ENCODE data around the gene ROBO1.

ROBO1 gene

DNA sequence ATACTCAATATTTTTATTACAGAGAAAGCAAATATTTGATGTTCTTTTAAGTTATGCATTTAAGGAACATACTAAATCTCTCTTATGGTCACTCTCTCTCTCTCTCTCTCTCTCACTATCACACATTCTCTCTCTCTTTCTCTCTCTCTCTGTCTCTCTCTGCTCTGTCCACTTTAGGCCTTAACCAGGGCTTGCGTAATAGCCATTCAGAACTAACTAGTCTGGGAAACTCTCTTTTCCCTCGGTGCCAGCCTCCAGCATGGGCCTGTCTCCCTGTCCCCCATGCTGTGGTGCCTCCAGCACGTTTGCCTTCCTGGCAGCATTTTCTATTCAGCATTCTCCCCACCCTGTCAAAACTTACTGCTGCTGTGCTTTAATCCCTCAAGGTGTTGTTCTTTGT, 389.7 kb downstream of the ROBO1 start:
- no peaks in the 10 kb centered on the region for H3K9me3 ChIP-seq (ENCODE audit: insufficient read depth, low read depth, low read length)
- 85% methylated on average over 3 of the region's 3 CpGs for WGBS
- H3K4me3 ChIP-seq (ENCODE audit: low read length) = no peak overlapping the region
- no peak overlapping the region for H3K27ac ChIP-seq (ENCODE audit: low read depth, low read length)
- H3K27me3 ChIP-seq (ENCODE audit: insufficient read depth, low read length) = no peaks in the 10 kb centered on the region
- peaks cover 9% of the 10 kb centered on the region for H3K4me1 ChIP-seq (ENCODE audit: insufficient read depth, low read length)
- no peak overlapping the region for H3K9ac ChIP-seq (ENCODE audit: low read depth, low read length)
- H3K36me3 ChIP-seq (ENCODE audit: insufficient read depth, low read length) = no peaks in the 10 kb centered on the region

DNA sequence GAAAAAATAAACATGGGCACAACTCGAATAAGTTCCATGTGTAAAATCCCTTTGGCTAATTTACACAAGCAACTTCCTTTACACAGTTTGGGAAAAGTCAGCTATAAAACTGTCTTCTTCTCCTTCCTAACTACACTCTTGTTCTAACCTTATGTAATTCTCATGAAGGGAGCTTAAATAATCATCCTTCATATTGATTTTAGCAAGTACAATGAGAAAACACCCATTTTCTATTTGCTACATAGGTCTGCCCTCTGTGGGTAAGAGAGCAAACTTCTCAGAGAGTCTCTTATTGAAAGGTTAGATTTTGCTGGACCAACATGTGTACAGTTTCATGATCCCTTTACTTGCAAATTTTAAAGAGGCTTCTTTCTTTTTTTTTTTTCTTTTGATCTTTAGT, 398.5 kb downstream of the ROBO1 start:
- Histone ChIP-seq H3K9ac (ENCODE audit: low read depth, low read length) (no peak overlapping the region), H3K9me3 (ENCODE audit: insufficient read depth, low read depth, low read length) (0 out of 2 replicates have a peak, but pooled peaks cover 5% of the 10 kb centered on the region), H3K27ac (ENCODE audit: low read depth, low read length) (no peak overlapping the region), H3K4me1 (ENCODE audit: insufficient read depth, low read length) (peaks cover 7% of the 10 kb centered on the region), H3K27me3 (ENCODE audit: insufficient read depth, low read length) (no peaks in the 10 kb centered on the region), H3K36me3 (ENCODE audit: insufficient read depth, low read length) (no peaks in the 10 kb centered on the region), H3K4me3 (ENCODE audit: low read length) (no peak overlapping the region)
- WGBS = 84% methylated on average over 1 of the region's 1 CpG

DNA sequence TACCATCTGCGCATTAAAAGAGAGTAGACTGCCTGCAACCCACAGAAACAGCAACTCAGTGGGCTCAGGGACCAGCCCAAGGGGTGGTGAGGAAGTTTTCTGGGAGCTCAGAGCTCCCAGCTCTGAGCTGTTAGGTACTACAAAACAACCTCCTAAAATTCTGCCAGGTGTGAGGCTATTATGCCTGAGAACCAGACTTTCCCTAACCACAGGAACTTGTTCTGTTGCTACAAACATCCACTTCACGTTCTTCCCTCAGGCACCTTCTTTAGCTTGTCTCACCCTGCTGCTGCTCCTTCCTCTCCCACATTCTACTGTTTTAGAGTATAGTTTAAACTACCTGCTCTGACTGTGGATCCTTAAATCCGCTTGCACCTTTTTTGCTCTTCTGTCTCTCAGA, 399.4 kb downstream of the ROBO1 start:
- Histone ChIP-seq H3K9me3 (ENCODE audit: insufficient read depth, low read depth, low read length) (0 out of 2 replicates have a peak, but pooled peaks cover 5% of the 10 kb centered on the region), H3K36me3 (ENCODE audit: insufficient read depth, low read length) (no peaks in the 10 kb centered on the region), H3K4me3 (ENCODE audit: low read length) (no peak overlapping the region), H3K27me3 (ENCODE audit: insufficient read depth, low read length) (no peaks in the 10 kb centered on the region), H3K9ac (ENCODE audit: low read depth, low read length) (0 out of 2 replicates have a peak overlapping the region, but pooled peaks have one; percentile 21), H3K4me1 (ENCODE audit: insufficient read depth, low read length) (peaks cover 7% of the 10 kb centered on the region), H3K27ac (ENCODE audit: low read depth, low read length) (no peak overlapping the region)
- 79% methylated on average over 3 of the region's 3 CpGs for WGBS

DNA sequence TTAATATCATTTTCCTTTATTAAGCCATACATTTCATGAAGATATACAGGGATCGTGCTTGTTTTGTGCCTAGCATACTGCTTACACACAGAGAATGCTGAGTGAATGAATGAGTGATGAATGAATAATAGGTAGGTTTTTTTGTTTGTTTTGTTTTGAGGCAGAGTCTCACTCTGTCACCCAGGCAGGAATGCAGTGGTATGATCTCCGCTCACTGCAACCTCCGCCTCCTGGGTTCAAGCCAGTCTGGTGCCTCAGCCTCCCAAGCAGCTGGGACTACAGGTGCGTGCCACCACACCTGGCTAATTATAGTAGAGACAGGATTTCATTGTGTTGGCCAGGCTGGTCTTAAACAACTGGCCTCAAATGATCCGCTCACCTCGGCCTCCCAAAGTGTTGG, 400.0 kb downstream of the ROBO1 start:
- Histone ChIP-seq H3K9ac (ENCODE audit: low read depth, low read length) (no peak overlapping the region), H3K9me3 (ENCODE audit: insufficient read depth, low read depth, low read length) (0 out of 2 replicates have a peak, but pooled peaks cover 5% of the 10 kb centered on the region), H3K4me1 (ENCODE audit: insufficient read depth, low read length) (peaks cover 7% of the 10 kb centered on the region), H3K4me3 (ENCODE audit: low read length) (no peak overlapping the region), H3K27me3 (ENCODE audit: insufficient read depth, low read length) (no peaks in the 10 kb centered on the region), H3K27ac (ENCODE audit: low read depth, low read length) (no peak overlapping the region), H3K36me3 (ENCODE audit: insufficient read depth, low read length) (no peaks in the 10 kb centered on the region)
- WGBS = 94% methylated on average over 6 of the region's 6 CpGs

DNA sequence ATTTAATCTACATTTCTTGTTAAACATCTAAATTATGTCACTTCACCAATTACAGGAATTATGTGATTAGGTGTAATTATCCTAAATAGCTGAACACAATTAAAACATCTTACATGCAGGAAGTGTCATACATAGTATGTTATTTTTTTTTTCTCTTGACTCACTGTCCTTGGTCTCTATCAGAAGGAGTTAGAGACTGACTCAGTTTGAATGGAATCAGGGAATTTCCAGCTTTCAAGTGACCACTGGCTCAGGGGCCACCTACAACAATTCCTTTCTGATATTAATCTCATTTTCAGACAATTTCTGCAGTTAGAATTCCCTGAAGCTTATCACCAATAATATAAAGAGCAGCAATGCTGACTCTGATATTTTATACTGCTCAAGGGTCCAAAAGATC, 400.7 kb downstream of the ROBO1 start:
- no peak overlapping the region for H3K27ac ChIP-seq (ENCODE audit: low read depth, low read length)

DNA sequence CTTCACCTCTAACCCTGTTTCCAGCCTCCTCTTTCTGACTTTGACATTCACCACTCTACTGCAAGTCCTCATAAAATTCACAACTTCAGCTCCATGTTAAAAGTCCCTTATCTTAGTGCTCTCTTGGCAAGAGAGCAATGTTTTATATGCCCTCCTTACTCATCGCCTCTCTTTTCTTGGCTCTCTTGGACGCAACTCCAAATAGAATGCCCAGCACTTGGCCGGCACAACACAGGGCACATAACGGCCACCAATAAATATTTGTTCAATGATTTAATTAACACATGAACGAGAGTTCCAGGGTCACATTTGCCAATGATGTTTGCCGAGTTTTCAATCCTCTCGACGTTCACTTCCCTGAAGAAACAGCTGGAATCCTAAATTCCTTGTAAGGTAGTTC, 401.4 kb downstream of the ROBO1 start:
- Histone ChIP-seq H3K4me1 (ENCODE audit: insufficient read depth, low read length) (peaks cover 8% of the 10 kb centered on the region), H3K27me3 (ENCODE audit: insufficient read depth, low read length) (no peaks in the 10 kb centered on the region), H3K27ac (ENCODE audit: low read depth, low read length) (no peak overlapping the region), H3K9ac (ENCODE audit: low read depth, low read length) (no peak overlapping the region), H3K36me3 (ENCODE audit: insufficient read depth, low read length) (no peaks in the 10 kb centered on the region), H3K4me3 (ENCODE audit: low read length) (no peak overlapping the region), H3K9me3 (ENCODE audit: insufficient read depth, low read depth, low read length) (0 out of 2 replicates have a peak, but pooled peaks cover under 1% of the 10 kb centered on the region)
- 91% methylated on average over 8 of the region's 8 CpGs for WGBS

More for the DNA sequence above, 400.7 kb downstream of the ROBO1 start:
- no peaks in the 10 kb centered on the region for H3K36me3 ChIP-seq (ENCODE audit: insufficient read depth, low read length)
- H3K4me3 ChIP-seq (ENCODE audit: low read length) = no peak overlapping the region
- H3K4me1 ChIP-seq (ENCODE audit: insufficient read depth, low read length) = peaks cover 7% of the 10 kb centered on the region
- no peak overlapping the region for H3K9ac ChIP-seq (ENCODE audit: low read depth, low read length)
- no peaks in the 10 kb centered on the region for H3K27me3 ChIP-seq (ENCODE audit: insufficient read depth, low read length)
- 0 out of 2 replicates have a peak, but pooled peaks cover 5% of the 10 kb centered on the region for H3K9me3 ChIP-seq (ENCODE audit: insufficient read depth, low read depth, low read length)

DNA sequence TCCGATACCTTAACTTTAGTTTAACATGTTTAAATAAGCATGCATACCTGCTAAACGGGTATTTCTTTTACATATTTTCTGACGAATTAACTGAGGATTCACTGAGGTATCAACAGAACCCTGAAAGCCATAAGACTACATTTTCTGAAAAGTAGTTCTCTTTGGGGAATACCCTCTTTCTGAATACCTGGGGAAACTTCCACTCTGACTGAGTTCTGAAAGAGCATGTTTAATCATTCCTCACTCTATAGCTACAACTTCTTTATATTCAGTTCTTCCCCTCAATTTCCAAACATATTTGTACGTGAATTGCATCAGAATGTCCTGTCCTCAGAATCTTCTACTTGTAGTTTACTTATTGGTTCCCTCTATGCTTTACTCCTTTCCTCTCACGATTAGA, 403.0 kb downstream of the ROBO1 start:
- no peak overlapping the region for H3K27ac ChIP-seq (ENCODE audit: low read depth, low read length)
- H3K9ac ChIP-seq (ENCODE audit: low read depth, low read length) = no peak overlapping the region
- H3K36me3 ChIP-seq (ENCODE audit: insufficient read depth, low read length) = no peaks in the 10 kb centered on the region
- 97% methylated on average over 5 of the region's 5 CpGs for WGBS
- peaks cover 10% of the 10 kb centered on the region for H3K4me1 ChIP-seq (ENCODE audit: insufficient read depth, low read length)
- no peak overlapping the region for H3K4me3 ChIP-seq (ENCODE audit: low read length)
- no peaks in the 10 kb centered on the region for H3K27me3 ChIP-seq (ENCODE audit: insufficient read depth, low read length)
- no peaks in the 10 kb centered on the region for H3K9me3 ChIP-seq (ENCODE audit: insufficient read depth, low read depth, low read length)

DNA sequence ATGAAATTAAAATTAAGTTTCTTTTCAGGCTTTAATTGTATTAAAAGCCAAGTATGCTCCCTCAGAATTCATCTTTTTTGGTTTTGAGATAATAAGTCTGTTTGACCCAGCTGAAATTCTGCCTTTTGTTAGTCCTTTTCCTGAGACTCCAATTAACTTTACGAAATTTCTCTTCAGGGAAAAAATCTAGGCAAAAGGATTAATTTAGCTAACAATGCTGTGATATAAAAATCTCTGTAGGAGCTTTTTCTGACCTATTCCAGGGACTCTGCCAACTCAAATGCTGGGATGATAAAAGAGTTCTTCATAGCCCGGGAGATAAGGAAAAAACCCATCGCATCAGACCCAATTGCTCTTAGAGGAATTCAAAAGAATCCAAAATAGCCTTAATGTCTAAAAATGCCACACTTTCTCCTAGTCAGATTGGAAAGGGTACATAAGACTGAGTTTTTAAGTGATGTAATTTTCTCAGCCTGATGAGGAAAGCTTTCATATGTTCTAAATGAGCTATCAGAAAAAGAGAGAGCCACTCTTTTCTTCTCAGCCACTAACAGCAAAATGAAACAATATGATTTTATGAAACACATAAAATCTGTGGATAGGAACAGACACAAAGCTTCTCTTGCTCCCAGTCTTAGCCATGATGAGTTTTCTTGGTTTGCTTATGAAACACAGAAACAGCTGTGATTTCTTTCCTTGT, 405.1 kb downstream of the ROBO1 start:
- Histone ChIP-seq H3K9me3 (ENCODE audit: insufficient read depth, low read depth, low read length) (no peaks in the 10 kb centered on the region), H3K9ac (ENCODE audit: low read depth, low read length) (no peak overlapping the region), H3K4me3 (ENCODE audit: low read length) (no peak overlapping the region), H3K36me3 (ENCODE audit: insufficient read depth, low read length) (no peaks in the 10 kb centered on the region), H3K4me1 (ENCODE audit: insufficient read depth, low read length) (0 out of 2 replicates have a peak, but pooled peaks cover 2% of the 10 kb centered on the region), H3K27ac (ENCODE audit: low read depth, low read length) (no peak overlapping the region), H3K27me3 (ENCODE audit: insufficient read depth, low read length) (no peaks in the 10 kb centered on the region)
- 98% methylated on average over 3 of the region's 3 CpGs for WGBS

DNA sequence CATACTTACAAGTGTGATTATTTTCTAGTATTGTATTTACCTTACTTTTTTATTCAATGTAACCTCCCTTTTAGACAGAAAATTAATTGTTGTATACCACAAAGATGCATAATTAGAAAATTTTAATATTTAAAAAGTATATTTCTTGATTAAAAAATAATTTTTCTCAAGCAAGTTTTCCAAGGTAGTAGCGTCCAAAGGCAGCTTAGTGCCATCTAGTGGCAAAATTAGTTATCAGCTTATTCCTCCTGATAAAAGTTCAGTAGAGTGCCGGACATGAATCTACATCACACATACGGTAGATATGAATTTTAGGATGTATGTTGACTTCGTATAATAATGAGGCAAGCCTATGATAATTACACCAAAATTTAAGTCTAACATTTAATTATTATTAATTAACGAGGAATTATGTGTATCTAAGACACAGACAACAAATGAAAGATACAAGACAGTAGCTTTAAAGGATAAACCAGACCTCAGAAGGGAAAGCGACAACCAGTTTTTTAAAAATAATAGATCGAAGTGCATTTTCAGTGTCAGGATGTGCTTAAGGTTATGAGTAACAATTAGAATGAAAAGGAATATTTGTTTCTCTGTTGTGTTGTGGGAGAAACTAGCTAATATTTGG, 405.9 kb downstream of the ROBO1 start:
- no peaks in the 10 kb centered on the region for H3K36me3 ChIP-seq (ENCODE audit: insufficient read depth, low read length)
- no peaks in the 10 kb centered on the region for H3K27me3 ChIP-seq (ENCODE audit: insufficient read depth, low read length)
- H3K4me1 ChIP-seq (ENCODE audit: insufficient read depth, low read length) = 0 out of 2 replicates have a peak, but pooled peaks cover 2% of the 10 kb centered on the region
- no peak overlapping the region for H3K4me3 ChIP-seq (ENCODE audit: low read length)
- H3K9ac ChIP-seq (ENCODE audit: low read depth, low read length) = no peak overlapping the region
- no peaks in the 10 kb centered on the region for H3K9me3 ChIP-seq (ENCODE audit: insufficient read depth, low read depth, low read length)
- no peak overlapping the region for H3K27ac ChIP-seq (ENCODE audit: low read depth, low read length)
- 56% methylated on average over 5 of the region's 7 CpGs for WGBS

DNA sequence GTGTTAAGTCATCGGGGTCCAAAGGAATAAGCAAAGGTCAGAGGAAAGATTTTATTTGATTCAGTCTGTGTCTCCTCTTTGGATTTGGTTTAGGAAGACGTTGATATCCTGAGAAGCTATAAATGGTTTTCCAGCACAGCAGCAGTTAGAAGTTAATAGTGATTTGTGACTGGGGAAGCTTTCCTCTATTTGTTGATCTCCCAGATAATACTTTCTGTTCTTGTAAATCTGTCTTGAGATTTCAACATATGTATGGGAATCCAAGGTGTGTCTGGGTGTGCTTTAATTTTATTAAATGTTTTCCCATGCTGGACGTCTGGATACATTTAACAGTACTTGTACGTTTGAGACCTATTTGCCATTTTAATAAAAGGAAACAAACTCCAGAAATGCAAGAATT, 409.5 kb downstream of the ROBO1 start:
- Histone ChIP-seq H3K9ac (ENCODE audit: low read depth, low read length) (no peak overlapping the region), H3K27me3 (ENCODE audit: insufficient read depth, low read length) (no peaks in the 10 kb centered on the region), H3K9me3 (ENCODE audit: insufficient read depth, low read depth, low read length) (no peaks in the 10 kb centered on the region), H3K27ac (ENCODE audit: low read depth, low read length) (no peak overlapping the region), H3K4me1 (ENCODE audit: insufficient read depth, low read length) (0 out of 2 replicates have a peak, but pooled peaks cover 2% of the 10 kb centered on the region), H3K4me3 (ENCODE audit: low read length) (no peak overlapping the region), H3K36me3 (ENCODE audit: insufficient read depth, low read length) (no peaks in the 10 kb centered on the region)
- 94% methylated on average over 4 of the region's 4 CpGs for WGBS

DNA sequence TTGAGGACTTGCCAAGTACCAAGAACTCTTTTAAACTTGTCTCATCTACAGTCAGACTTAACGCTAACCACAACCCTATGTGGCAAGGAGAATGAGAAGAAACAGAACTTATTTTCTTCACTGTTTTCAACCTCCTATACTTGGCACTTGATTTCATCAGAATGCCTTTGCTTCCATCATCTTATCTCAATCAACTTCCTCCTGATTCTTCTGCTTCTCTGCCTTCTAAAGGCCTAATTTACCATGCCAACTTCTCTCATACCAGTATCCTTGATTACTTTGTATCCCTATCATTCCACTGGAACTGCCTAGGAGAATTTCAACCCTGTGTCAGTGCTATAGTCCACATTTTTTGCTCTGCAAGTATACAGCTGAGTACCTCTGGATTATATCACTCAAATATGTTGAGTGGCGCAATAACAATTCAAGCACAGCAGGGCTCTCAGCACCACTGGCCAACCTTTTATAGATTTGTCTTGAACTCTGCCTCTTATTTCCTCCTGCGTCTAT, 413.6 kb downstream of the ROBO1 start:
- no peaks in the 10 kb centered on the region for H3K27me3 ChIP-seq (ENCODE audit: insufficient read depth, low read length)
- H3K4me3 ChIP-seq (ENCODE audit: low read length) = no peak overlapping the region
- no peak overlapping the region for H3K27ac ChIP-seq (ENCODE audit: low read depth, low read length)
- H3K4me1 ChIP-seq (ENCODE audit: insufficient read depth, low read length) = no peaks in the 10 kb centered on the region
- no peak overlapping the region for H3K9ac ChIP-seq (ENCODE audit: low read depth, low read length)
- WGBS = 97% methylated on average over 3 of the region's 3 CpGs
- H3K36me3 ChIP-seq (ENCODE audit: insufficient read depth, low read length) = no peaks in the 10 kb centered on the region
- no peaks in the 10 kb centered on the region for H3K9me3 ChIP-seq (ENCODE audit: insufficient read depth, low read depth, low read length)

Data from HUES64 (cell line).